Neural progenitor cell (in vitro differentiated cells): ENCODE measurements around the gene CCDC8.

Experiments used
- EZH2phosphoT487 ChIP-seq: fragments of 200-600 bp; sonication (generic); IDR thresholded peaks from 2 replicates; pipeline ENCODE4 v1.6.1; 2017; ENCODE audit warnings: antibody characterized with exemption
- TF ChIP-seq, protein P1 (sequence below): fragments of 200-600 bp; sonication (generic); IDR thresholded peaks from 2 replicates; pipeline ENCODE4 v1.5.1; 2017; ENCODE audit warnings: antibody characterized with exemption, mild to moderate bottlenecking

DNA sequence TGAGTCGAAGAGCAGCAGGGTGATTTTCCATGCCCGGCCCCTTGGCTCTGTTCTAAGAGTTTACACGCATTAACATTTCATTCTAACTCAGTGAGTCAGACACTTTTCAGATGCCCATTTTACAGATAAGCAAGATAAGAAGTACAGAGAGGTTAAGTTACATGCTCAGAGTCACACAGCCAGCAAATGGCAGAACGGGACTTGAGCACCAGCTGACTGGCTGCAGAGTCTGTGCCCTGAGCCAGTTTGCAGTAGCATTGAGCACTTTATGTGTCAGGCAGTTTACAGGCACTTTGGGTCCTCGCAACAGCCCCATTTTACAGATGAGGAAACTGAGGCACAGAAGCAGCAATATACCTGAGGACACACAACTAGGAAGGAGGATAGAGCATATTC is 19.0 kb downstream of the CCDC8 start:
- TF ChIP-seq, protein P1, sequence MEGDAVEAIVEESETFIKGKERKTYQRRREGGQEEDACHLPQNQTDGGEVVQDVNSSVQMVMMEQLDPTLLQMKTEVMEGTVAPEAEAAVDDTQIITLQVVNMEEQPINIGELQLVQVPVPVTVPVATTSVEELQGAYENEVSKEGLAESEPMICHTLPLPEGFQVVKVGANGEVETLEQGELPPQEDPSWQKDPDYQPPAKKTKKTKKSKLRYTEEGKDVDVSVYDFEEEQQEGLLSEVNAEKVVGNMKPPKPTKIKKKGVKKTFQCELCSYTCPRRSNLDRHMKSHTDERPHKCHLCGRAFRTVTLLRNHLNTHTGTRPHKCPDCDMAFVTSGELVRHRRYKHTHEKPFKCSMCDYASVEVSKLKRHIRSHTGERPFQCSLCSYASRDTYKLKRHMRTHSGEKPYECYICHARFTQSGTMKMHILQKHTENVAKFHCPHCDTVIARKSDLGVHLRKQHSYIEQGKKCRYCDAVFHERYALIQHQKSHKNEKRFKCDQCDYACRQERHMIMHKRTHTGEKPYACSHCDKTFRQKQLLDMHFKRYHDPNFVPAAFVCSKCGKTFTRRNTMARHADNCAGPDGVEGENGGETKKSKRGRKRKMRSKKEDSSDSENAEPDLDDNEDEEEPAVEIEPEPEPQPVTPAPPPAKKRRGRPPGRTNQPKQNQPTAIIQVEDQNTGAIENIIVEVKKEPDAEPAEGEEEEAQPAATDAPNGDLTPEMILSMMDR, result no peak
- no peak for TF ChIP-seq EZH2phosphoT487
